ENCODE data around the gene ZFAND3.

- no peak for TF ChIP-seq CTCF (IDR thresholded peaks at IDR 0.05; ENCODE audit: extremely low read depth in 1 of 2, insufficient read depth in 1 of 2, low read depth in 1 of 2, low read length in 2 of 2)
- no peak for TF ChIP-seq POLR2AphosphoS5 (IDR thresholded peaks at IDR 0.05; ENCODE audit: insufficient read depth, low read depth, low read length)
- TF ChIP-seq MAX (IDR thresholded peaks at IDR 0.05; ENCODE audit: insufficient read depth, insufficient read length) = no peak
Measured at GRCh38 chr6:38183856-38184584, 364.5 kb downstream of the ZFAND3 start.
